Measurements from ENCODE around the gene SERPINB10.

SERPINB10 gene

DNA sequence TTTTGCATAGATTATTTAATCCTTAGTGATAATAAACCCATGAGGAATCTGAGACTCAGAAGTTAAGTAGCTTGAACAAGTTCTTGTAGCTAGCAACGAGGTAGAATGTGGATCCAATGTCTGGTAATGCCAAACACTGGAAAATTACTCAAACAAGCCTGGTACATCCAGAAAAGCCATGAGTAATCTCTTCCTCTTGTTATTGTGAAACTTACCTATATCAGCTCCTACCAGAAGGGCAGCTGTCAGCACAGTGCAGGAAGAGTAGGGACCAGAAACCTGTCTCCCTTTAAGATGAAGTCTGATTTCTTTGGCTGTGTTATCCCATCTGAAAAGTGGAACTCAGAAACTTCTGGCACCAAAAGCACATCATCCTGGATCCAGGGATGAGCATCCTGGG, 54.4 kb downstream of the SERPINB10 start:
- TF ChIP-seq, protein P1, sequence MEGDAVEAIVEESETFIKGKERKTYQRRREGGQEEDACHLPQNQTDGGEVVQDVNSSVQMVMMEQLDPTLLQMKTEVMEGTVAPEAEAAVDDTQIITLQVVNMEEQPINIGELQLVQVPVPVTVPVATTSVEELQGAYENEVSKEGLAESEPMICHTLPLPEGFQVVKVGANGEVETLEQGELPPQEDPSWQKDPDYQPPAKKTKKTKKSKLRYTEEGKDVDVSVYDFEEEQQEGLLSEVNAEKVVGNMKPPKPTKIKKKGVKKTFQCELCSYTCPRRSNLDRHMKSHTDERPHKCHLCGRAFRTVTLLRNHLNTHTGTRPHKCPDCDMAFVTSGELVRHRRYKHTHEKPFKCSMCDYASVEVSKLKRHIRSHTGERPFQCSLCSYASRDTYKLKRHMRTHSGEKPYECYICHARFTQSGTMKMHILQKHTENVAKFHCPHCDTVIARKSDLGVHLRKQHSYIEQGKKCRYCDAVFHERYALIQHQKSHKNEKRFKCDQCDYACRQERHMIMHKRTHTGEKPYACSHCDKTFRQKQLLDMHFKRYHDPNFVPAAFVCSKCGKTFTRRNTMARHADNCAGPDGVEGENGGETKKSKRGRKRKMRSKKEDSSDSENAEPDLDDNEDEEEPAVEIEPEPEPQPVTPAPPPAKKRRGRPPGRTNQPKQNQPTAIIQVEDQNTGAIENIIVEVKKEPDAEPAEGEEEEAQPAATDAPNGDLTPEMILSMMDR (IDR thresholded peaks at IDR 0.05; ENCODE audit: insufficient read depth, low read length, missing control alignments) = no peak
- no peak for DNase-seq (ENCODE audit: low read depth, low spot score)
- POLR2A ChIA-PET = interaction anchor here (0.7 to 1.3 kb wide), 2 partner anchors 8 to 32 kb away, joined by 3 read pairs; no protein-coding TSS in a partner anchor
- H3K4me3 ChIP-seq (ENCODE audit: low read depth, low read length) = no peak overlapping the region
- CTCF ChIA-PET = interaction anchor here (0.7 to 8.0 kb wide), 11 partner anchors 8 to 47 kb away, joined by 3 to 129 read pairs (median 11); partner anchors contain the start of gene HMSD

DNA sequence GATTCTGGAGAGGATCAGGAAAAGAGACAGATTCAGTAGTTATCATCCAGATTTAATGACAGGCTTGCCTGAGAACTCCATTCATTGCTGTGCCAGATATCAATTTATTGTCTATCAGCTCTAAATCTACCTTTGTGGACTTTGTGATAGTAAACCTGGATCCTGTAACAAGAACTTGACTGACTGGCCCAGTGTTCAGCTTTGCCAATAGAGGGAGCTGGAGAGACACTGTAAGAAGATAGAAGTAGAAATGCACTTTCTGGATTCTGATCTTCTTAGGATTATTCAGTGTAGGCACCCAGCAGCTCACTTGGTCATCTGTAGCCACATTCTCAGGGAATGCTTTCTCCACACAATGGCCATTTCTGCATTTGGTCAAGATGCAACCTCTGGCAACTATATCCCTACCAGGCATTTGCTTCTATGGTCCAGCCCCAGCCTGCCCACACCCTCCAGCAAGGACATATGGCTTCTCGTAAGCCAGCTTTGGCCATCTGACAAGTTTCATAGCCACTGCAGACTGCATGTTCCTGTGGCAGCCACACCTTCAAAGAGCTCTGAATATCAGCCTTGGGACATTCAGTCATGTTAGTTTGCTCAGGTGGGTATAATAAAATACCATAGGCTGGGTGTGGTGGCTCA, 56.0 kb downstream of the SERPINB10 start:
- TF ChIP-seq, protein P1 (IDR thresholded peaks at IDR 0.05; ENCODE audit: insufficient read depth, low read length, missing control alignments) = peak; percentile 81
- no peak overlapping the region for H3K4me3 ChIP-seq (ENCODE audit: low read depth, low read length)
- POLR2A ChIA-PET = no interaction called here
- DNase-seq (ENCODE audit: low read depth, low spot score) = no peak
- CTCF ChIA-PET = interaction anchor here (0.6 to 8.0 kb wide), 26 partner anchors 10 to 317 kb away, joined by 3 to 129 read pairs (median 4); partner anchors contain the start of gene HMSD

DNA sequence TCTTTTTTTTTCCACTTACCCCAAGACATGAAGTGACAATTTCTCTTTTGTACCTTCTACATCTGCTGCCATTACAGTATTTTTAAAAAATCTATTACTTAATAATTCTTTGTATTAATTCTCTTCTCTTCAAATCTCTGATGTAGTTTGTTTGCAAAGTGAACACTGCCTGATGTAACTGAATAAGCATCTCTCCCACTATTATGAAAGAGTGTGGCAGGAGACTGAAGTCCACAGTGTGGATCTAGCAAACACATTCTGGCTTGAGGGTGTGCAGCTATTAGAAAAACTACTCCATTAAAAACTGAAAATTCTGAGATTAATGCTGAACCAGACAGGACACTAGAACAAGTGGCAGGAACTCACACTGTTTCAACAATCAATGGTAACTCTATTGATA, 57.1 kb downstream of the SERPINB10 start:
- ChIA-PET CTCF (interaction anchor here (2.2 to 8.0 kb wide), 8 partner anchors 10 to 69 kb away, joined by 4 to 129 read pairs (median 28); partner anchors contain the start of gene HMSD), POLR2A (no interaction called here)
- no peak for DNase-seq (ENCODE audit: low read depth, low spot score)
- TF ChIP-seq, protein P1 (IDR thresholded peaks at IDR 0.05; ENCODE audit: insufficient read depth, low read length, missing control alignments) = no peak
- no peak overlapping the region for H3K4me3 ChIP-seq (ENCODE audit: low read depth, low read length)

DNA sequence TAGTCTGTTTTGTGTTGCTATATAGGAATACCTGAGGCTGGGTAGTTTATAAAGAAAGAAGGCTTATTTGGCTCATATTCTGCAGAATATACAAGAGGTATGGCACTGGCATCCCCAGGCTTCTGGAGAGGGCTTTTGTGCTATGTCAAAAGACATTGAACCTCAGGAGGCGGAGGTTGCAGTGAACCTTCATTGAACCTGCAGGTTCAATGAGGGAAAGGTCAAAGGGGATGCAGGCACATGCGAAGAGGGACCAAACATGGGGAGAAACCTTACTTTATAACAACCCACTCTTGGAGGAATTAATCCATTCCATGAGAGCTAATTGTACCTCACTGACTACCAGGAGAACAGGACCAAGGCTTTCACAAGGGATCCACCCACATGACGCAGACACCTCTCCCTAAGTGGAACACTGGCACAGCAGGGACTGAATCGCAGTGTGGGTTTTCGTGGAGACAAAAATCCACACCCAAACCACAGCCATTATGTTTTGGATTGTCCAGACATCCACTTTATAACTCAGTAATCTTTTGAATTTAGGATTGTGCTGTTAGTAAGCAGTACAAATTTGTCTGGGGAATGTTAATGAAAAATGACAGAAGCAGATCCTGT, 58.1 kb downstream of the SERPINB10 start:
- no peak for DNase-seq (ENCODE audit: low read depth, low spot score)
- TF ChIP-seq, protein P1 (IDR thresholded peaks at IDR 0.05; ENCODE audit: insufficient read depth, low read length, missing control alignments) = no peak
- H3K4me3 ChIP-seq (ENCODE audit: low read depth, low read length) = no peak overlapping the region
- ChIA-PET POLR2A (no interaction called here), CTCF (interaction anchor here (4.1 to 8.0 kb wide), 3 partner anchors 9 to 30 kb away, joined by 55 to 129 read pairs (median 64); no protein-coding TSS in a partner anchor)

DNA sequence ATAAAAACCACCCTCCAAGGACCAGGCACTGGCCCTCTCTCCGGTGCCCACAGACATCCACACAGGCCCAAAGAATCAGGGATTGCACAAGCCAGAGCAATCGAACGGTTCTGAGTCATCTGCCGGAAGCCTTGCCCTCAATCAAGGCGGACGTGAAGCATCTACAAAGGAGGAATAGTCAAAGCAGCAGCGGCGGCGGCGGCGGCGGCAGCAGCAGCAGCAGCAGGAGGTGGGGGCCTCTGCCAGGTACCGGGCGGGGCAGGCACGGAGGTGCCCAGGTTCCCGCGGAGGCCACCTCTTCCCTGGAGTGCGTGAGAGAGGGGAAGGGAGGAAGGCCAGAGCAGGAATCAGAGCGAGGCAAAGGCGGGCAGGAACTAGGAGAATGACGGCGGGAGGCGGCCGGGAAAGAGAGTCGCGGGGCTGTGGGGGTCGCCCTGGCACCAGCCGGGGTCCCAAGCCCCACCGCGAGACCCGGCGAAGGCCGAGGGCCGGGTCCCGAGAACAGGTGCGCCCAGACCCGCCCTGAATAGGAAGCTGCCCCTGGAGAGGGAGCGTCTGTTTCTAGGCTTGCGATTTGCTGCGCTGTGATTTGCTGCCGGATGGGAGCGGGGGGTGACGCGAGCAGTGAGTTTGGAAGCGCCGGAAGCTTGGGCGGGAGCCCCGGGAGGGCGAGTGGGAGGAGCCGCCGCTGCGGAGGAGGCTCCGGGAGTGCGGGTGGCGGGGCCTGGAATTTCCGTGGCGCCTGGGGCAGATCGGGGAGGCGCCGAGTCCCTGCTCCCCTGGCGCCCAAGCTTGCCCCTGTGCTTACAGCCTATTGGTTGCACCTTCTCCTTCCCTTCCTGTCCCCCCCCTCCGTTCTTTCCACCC, 62.4 kb downstream of the SERPINB10 start, which contains the start of gene SERPINB8:
Gene SERPINB8 (plus strand): TSS at position 140 of the 867 bp plus-strand sequence. CDS start 8,228 bp downstream, outside the sequence.
- peak within 1 kb of the TSS; percentile 85 for H3K4me3 ChIP-seq (ENCODE audit: low read depth, low read length)
- ChIA-PET CTCF (interaction anchor here (0.8 to 1.5 kb wide), 2 partner anchors 12 to 25 kb away, joined by 3 read pairs; no protein-coding TSS in a partner anchor), POLR2A (interaction anchor here (0.6 to 0.9 kb wide), 4 partner anchors 8 to 87 kb away, joined by 3 to 4 read pairs (median 3); no protein-coding TSS in a partner anchor)
- TF ChIP-seq, protein P1 (IDR thresholded peaks at IDR 0.05; ENCODE audit: insufficient read depth, low read length, missing control alignments) = no peak
- DNase-seq (ENCODE audit: low read depth, low spot score) = peak; percentile 79
